Measurements from ENCODE around the gene AK3.
A peak's percentile ranks its signal among the peaks of the same experiment; 100 is the strongest.

Gene AK3

GRCh38 chr9:4748612-4749011 lies 7.6 kb upstream of the AK3 start:
- no peak for DNase-seq (ENCODE audit: low read depth)
- no peak overlapping the region for H3K4me3 ChIP-seq (ENCODE audit: low read length)
- no peak for TF ChIP-seq CTCF (conservative IDR thresholded peaks at IDR 0.05; ENCODE audit: low read length)

GRCh38 chr9:4746278-4747030 lies 5.5 kb upstream of the AK3 start:
- H3K4me3 ChIP-seq (ENCODE audit: low read length) = no peak overlapping the region
- TF ChIP-seq CTCF (conservative IDR thresholded peaks at IDR 0.05; ENCODE audit: low read length) = no peak
- DNase-seq (ENCODE audit: low read depth) = no peak

GRCh38 chr9:4743131-4743875 lies 2.3 kb upstream of the AK3 start:
- no peak for TF ChIP-seq CTCF (conservative IDR thresholded peaks at IDR 0.05; ENCODE audit: low read length)
- peak; percentile 20 for DNase-seq (ENCODE audit: low read depth)
- no peak overlapping the region for H3K4me3 ChIP-seq (ENCODE audit: low read length)

- H3K4me3 ChIP-seq (ENCODE audit: low read length) = no peak overlapping the region
- no peak for TF ChIP-seq CTCF (conservative IDR thresholded peaks at IDR 0.05; ENCODE audit: low read length)
- DNase-seq (ENCODE audit: low read depth) = no peak
These were observed 1.2 kb upstream of the AK3 start for GRCh38 chr9:4742246-4742645.

- TF ChIP-seq CTCF (conservative IDR thresholded peaks at IDR 0.05; ENCODE audit: low read length) = peak; percentile 7
- no peak for DNase-seq (ENCODE audit: low read depth)
- peak overlapping the region; percentile 80 for H3K4me3 ChIP-seq (ENCODE audit: low read length)
These were observed 525 bp upstream of the AK3 start for GRCh38 chr9:4741365-4742089.

- DNase-seq (ENCODE audit: low read depth) = no peak
- no peak for TF ChIP-seq CTCF (conservative IDR thresholded peaks at IDR 0.05; ENCODE audit: low read length)
- peak overlapping the region; percentile 80 for H3K4me3 ChIP-seq (ENCODE audit: low read length)
These were observed 689 bp downstream of the AK3 start for GRCh38 chr9:4740388-4740637.

Data from AG10803 (cell line).